ENCODE data around the gene COMTD1.
A peak's percentile ranks its signal among the peaks of the same experiment; 100 is the strongest.

The COMTD1 gene

DNA sequence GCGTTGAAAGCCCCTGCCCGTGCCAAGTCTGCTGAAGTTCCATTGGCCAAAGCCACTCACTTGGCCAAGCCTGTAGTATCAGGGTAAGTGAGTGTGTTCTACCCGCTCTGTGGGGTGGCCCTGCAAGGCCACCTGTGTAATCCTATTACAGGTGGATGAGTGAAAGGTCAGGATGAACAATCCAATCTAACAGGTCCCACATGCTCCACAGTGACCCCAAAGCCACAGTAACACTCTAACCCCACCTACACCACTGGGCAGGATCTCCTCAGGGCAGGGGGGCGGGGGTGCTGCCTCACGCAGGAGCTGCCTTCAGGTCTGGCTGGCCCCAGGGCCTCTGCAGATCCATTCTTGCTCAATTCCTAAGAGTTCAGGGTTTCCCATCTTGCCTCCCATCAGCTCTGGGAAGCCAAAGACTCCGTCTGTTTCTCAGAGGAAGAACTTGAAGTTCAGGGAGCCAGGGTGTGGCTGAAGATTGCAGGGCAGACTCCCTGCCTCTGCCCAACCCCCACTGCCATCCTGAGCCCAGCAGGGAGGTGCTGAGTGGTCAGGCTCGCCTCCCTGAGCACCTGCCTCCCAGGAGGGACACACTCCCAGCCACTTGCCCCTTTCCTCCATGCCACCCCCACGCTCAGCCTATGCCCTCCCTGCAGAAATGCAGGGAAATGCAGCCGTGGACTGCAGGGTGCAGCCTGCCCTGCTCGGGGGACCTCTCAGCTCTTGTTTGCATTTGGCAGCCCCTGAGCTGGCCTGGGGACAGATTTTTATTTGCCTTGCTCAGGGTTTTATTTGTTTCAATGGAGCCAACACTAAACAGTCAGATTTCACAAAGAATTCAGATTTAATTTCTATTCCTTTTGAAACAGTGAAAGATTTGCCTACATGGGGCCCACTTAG, 9.8 kb upstream of the COMTD1 start:
- FAIRE-seq (no peak), DNase-seq (ENCODE audit: low spot score) (no peak)

DNA sequence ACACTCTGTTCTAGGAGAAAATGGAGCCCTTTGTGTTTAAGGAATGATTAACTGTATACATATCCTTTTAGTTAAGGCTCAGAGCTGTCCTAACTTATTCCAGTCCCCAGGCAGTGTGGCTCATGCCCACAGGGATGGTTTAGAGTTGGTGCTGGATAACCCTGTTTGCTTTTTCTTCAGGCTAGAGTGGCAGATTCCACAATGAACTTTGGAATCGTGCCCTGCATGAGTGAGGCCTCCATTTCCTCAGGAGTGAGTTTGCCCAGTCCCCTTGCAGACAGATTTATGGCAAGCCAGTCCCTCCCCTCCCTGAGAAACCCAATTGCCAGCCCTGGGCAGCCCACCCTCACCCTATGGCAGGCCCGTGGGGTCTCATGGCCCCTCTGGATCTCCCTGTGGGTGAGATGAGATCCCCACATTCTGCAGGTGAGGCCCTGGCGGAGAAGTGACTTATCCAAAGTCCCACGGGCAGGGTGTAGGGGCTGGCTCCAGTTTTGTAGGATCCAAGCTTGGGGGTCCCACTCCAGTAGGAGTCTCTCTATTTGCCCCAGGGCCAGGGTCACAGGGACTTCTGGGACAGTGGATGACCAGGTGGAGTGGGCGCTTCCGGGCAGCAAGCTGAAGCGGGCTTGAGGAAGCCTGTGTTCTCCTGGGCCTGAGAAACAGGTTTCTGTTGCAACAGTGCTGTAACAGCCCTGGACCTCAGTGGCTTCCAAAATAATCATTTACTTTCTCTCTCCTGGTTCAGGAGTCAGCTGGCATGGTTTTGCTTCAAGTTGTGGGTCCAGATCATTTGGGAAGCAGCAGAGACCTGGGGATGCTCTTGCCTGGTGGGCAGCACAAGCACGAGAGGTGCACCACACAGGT, 9.0 kb upstream of the COMTD1 start:
- FAIRE-seq = no peak
- no peak for DNase-seq (ENCODE audit: low spot score)

DNA sequence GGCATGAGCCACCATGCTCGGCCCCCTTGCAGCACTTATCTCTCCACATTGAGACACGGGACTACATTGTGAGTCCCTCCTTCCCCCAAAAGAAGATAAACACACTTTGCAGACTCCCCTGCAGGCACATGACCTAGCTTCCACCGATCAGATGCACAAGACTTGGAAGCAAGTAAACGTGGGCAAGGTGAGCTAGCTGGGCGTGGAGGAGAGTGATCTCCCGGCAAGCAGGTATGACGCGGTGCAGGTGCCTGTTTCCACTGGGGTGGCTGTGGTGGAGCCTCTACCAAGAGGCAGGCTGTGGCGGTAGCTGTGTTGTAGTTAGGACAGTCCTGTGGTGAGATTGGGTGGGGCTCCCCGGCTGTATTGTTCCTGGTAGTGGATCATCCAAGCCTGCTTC, 7.7 kb upstream of the COMTD1 start:
- DNase-seq (ENCODE audit: low spot score) (no peak), FAIRE-seq (no peak)

- FAIRE-seq = no peak
- DNase-seq (ENCODE audit: low spot score) = no peak
Observed at GRCh38 chr10:75240329-75241076, 4.7 kb upstream of the COMTD1 start.

DNA sequence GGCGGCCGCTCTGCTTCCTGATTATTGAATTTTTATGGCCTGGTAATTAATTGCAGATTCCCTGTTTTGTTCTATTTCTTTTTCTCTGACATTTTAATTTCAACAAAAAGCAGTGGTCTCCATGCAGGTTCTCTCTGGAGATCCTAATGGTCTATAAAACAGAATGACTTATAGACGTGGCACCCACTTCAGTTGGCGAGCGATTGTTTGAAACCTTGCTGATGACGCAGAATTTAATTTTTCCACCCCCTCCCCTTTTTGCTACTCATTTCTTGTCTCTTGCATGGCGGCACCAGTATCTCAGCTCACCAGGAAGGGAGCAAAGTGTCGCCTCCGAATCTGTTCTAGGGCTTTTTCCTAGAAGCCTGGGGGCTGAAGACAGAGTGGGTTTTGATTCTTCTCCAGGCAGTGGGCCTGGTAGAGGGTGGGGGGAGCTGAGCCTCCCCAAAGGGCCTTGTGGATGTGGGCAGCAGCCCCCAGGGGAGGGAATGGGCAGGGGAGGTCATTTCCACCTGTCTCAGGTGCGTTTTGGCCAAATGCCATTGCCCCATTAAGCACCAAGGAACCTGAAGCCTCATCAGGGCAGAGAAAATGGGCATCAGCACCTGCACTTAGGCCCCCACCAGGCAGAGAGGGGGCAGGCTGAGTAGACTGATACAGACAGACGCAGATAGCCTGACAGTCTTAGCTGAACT, 3.5 kb upstream of the COMTD1 start:
- DNase-seq (ENCODE audit: low spot score) (no peak), FAIRE-seq (no peak)

- FAIRE-seq (no peak), DNase-seq (ENCODE audit: low spot score) (no peak)
Observed at GRCh38 chr10:75238182-75239095, 2.7 kb upstream of the COMTD1 start.

GRCh38 chr10:75236178-75236825, 545 bp upstream of the COMTD1 start:
- FAIRE-seq (no peak), DNase-seq (ENCODE audit: low spot score) (peak; percentile 25)

DNA sequence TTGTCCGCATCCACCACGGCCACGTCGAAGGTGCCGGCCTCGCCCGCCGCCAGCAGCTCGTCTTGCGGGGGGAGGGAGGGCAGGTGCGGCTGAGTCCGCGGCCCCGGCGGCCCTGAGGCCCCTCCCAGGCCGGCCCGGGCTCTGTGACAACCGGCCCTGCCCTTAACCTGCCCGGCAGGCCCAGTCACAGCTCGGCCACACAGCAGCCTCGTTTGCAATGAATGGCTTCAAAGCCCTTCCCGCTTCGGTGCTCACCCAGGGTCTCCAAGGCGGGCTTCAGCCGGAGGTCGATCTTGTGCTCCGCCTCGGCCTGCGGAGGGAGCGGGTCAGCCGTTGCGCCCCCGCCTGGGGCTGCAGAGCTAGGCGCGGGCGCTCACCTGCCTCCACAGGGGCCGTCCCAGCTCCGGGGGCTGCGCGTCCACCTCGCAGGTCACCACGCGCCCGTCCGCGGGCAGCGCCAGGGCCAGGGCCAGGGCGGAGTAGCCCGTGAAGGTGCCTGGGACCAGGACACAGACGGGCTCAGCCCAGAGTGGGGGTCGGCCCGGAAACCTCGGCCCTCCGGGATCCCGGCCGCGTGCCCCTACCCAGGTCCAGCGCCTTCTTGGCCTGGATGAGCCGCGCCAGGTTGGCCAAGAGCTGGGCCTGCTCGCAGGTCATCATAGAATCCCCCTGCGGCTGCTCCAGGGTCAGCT, 928 bp downstream of the COMTD1 start:
- DNase-seq (ENCODE audit: low spot score) = peak; percentile 62
- no peak for FAIRE-seq

DNA sequence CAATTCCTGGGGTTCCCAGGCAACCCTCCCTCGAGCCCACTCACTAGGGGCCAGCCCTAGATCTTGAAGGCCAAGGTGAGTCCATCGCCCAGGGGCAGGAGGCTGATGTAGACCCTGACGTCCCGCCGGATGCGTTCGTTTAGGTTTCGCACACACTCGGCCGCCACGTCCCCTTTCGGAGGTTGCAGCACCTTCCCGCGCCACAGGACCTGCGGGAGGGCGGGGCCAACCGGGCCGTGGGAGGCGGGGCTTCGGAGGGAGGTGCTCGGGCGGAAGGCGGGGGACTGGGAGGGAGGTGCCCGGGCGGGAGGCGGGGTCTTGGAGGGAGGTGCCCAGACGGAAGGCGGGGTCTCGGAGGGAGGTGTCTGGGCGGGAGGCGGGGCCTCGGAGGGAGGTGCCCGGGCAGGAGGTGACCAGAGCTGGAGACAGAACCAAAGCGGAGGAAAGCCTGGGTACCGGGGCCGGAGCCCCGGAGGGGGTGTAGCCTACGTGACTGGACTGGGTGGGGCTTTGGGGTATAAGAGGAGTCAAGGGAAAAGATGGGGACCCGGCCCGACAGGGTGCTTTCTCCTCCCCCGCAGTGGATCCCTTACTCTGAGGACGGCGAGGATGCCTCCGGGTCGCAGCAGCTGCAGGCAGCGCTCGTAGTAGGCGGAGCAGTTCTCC, 1.6 kb downstream of the COMTD1 start:
- FAIRE-seq (no peak), DNase-seq (ENCODE audit: low spot score) (peak; percentile 98)

- no peak for FAIRE-seq
- DNase-seq (ENCODE audit: low spot score) = no peak
Observed at GRCh38 chr10:75233444-75234016, 2.2 kb downstream of the COMTD1 start.

GRCh38 chr10:75231672-75232581, 3.8 kb downstream of the COMTD1 start:
- no peak for DNase-seq (ENCODE audit: low spot score)
- no peak for FAIRE-seq

DNA sequence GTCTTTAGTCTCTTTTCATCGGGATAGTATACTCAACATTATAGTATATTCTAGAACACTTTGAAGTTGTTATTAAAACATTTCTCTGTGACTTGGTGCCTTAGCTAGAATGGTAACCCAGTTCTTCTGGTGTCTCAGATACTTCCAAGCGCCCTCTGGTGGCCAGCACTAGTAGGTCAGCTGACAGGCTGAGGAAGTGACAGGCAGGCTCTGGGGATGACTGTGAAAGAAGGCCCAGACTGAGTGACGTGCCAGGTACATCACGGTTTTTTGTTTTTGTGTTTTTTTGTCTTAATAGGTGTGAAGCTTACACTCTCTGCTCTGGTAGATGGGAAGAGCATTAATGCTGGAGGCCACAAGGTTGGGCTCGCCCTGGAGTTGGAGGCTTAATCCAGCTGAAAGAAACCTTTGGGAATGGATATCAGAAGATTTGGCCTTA, 5.1 kb downstream of the COMTD1 start:
- FAIRE-seq (no peak), DNase-seq (ENCODE audit: low spot score) (peak; percentile 84)

DNA sequence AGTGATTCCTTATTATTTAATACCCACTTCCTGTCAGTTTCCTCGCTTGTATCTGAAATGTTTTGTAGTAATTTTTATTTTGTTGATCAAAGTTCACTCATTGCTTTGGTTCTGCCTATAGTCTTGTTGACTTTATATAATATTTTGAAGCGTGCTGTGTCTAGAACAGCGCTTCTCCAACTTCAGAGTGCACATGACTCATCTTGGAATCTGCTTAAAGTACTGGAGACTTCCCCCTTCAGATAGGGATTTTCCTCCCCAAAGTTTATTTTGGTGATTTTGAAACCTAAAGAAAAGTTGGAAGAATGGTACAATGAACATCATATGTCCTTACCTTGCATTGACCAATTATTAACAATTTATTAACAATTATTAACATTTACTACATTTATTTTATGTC, 5.8 kb downstream of the COMTD1 start:
- DNase-seq (ENCODE audit: low spot score) (no peak), FAIRE-seq (no peak)

DNA sequence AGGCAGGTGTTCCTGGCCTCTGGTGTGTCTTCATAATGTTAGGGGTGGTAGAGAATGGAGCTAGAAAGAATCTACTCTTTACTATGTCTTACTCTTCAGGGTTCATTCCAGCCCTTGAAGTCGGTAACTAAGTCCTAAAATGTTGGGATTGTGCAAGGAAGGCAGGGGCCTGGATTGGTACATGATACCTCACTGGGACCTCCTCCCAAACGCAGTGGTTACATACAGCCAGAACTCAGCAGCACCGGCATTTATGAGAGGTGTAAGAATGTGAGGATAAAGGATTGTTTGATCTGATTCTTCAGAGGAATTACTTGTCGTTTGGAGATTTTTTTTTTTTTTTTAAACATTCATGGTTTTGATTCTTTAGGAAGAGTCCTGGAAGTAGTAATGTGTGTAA, 6.9 kb downstream of the COMTD1 start:
- DNase-seq (ENCODE audit: low spot score) (no peak), FAIRE-seq (no peak)

DNA sequence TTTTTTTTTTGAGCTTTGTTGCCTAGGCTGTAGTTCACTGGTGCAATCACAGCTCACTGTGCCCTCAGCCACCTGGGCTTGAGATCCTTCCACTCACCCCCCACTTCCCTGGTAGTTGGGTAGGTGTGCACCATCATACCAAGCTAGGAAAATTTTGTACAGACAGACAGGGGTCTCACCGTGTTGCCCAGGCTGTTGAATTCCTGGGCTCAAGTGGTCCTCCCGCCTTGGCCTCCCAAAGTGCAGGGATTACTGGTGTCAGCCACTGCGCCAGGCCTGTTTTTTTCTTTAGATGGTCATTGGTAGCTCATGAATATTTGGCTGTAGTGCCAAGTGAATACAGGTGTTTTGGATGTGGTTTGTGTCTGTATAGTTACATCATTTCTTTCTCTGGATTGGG, 7.5 kb downstream of the COMTD1 start:
- FAIRE-seq = no peak

GRCh38 chr10:75226656-75227055, 9.1 kb downstream of the COMTD1 start:
- DNase-seq (ENCODE audit: low spot score) (no peak), FAIRE-seq (no peak)

More for the DNA sequence above, 7.5 kb downstream of the COMTD1 start:
- DNase-seq (ENCODE audit: low spot score) = no peak

DNA sequence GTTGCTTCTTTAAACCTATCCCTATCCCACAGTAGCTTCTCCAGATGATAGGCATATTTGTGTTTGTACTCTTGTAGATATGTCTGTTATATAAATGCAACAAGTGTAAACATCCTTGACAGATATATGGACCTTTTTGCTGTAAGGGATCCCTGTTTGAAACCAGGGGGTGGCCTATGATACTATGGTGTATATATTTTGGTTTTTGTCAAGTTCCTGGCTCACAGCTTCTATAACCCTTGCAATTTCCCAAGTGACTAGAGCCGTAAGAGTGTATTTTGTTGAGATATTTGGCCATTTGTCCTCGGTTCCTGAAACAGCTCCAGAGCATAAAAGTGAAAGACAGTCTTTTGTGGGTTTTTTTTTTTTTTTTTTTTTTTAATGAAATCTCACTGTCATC, 9.7 kb downstream of the COMTD1 start:
- DNase-seq (ENCODE audit: low spot score) (no peak), FAIRE-seq (no peak)
